Stimulated activated naive B cell treated with anti-CD40 and anti-IgM and Interleukin-4, amounts not matched to agents 10 μg/mL and 1 μg/mL and 100 μg/mL, for 72 hours (primary cell): ENCODE data around the gene DMRTB1.

Experiments used
- ATAC-seq, 2 donors: fragments of 150-1000 bp; cut with Tn5 transposase; replicated peaks; 2 replicates each; pipeline ENCODE4 v1.10.0; 2021; ENCODE audit warnings: moderate library complexity in 1 of 2
- DNase-seq: peaks from one replicate; pipeline ENCODE4 v3.0.0; 2021
- H3K27ac Mint-ChIP-seq: one replicate; pipeline ENCODE4 v1.8.0; 2022; ENCODE audit warnings: mild to moderate bottlenecking, mixed read lengths
- H3K27me3 Mint-ChIP-seq, 2 donors: one replicate each; pipeline ENCODE4 v1.8.0; 2022; ENCODE audit warnings: mixed read lengths in 2 of 2
- H3K36me3 Mint-ChIP-seq, 2 donors: one replicate each; pipeline ENCODE4 v1.8.0; 2022; ENCODE audit warnings: mixed read lengths in 2 of 2, mild to moderate bottlenecking in 1 of 2
- H3K4me1 Mint-ChIP-seq, 2 donors: one replicate each; pipeline ENCODE4 v1.8.0; 2022; ENCODE audit warnings: mixed read lengths in 2 of 2, mild to moderate bottlenecking in 1 of 2
- H3K4me3 Mint-ChIP-seq, 2 donors: one replicate each; pipeline ENCODE4 v1.8.0; 2022; ENCODE audit warnings: mild to moderate bottlenecking in 2 of 2, mixed read lengths in 2 of 2, moderate library complexity in 1 of 2
- H3K9me3 Mint-ChIP-seq, 2 donors: one replicate each; pipeline ENCODE4 v1.8.0; 2022; ENCODE audit warnings: mixed read lengths in 2 of 2, mild to moderate bottlenecking in 1 of 2

DMRTB1 gene

GRCh38 chr1:53481456-53481855 lies 22.3 kb downstream of the DMRTB1 start:
- H3K27me3 Mint-ChIP-seq = peaks cover 29 to 50% of the 10 kb centered on the region in 2 donors
- no peak for ATAC-seq
- no peak overlapping the region for H3K4me3 Mint-ChIP-seq

GRCh38 chr1:53482441-53483153 lies 23.4 kb downstream of the DMRTB1 start:
- peaks cover 32 to 43% of the 10 kb centered on the region in 2 donors for H3K27me3 Mint-ChIP-seq
- ATAC-seq = no peak

More at GRCh38 chr1:53481456-53481855, 22.3 kb downstream of the DMRTB1 start:
- peaks cover 0 to 7% of the 10 kb centered on the region in 2 donors for H3K4me1 Mint-ChIP-seq
- no peaks in the 10 kb centered on the region for H3K36me3 Mint-ChIP-seq
- no peak overlapping the region for H3K27ac Mint-ChIP-seq
- no peak for DNase-seq
- H3K9me3 Mint-ChIP-seq = no peaks in the 10 kb centered on the region

GRCh38 chr1:53483170-53483569 lies 24.0 kb downstream of the DMRTB1 start:
- H3K27me3 Mint-ChIP-seq = peaks cover 36 to 42% of the 10 kb centered on the region in 2 donors
- no peak overlapping the region for H3K4me3 Mint-ChIP-seq
- H3K4me1 Mint-ChIP-seq = peaks cover 0 to 7% of the 10 kb centered on the region in 2 donors
- no peaks in the 10 kb centered on the region for H3K36me3 Mint-ChIP-seq
- H3K27ac Mint-ChIP-seq = no peak overlapping the region
- no peak for DNase-seq
- no peak for ATAC-seq
- no peaks in the 10 kb centered on the region for H3K9me3 Mint-ChIP-seq

More at GRCh38 chr1:53482441-53483153, 23.4 kb downstream of the DMRTB1 start:
- Mint-ChIP-seq H3K27ac (no peak overlapping the region), H3K4me1 (peaks cover 0 to 7% of the 10 kb centered on the region in 2 donors), H3K9me3 (no peaks in the 10 kb centered on the region), H3K36me3 (no peaks in the 10 kb centered on the region), H3K4me3 (no peak overlapping the region)
- DNase-seq = no peak

- no peak overlapping the region for H3K27ac Mint-ChIP-seq
- peaks cover 0 to 7% of the 10 kb centered on the region in 2 donors for H3K4me1 Mint-ChIP-seq
- no peaks in the 10 kb centered on the region for H3K36me3 Mint-ChIP-seq
- DNase-seq (no peak), ATAC-seq (no peak)
- H3K27me3 Mint-ChIP-seq = peaks cover 38 to 46% of the 10 kb centered on the region in 2 donors
- no peak overlapping the region for H3K4me3 Mint-ChIP-seq
- H3K9me3 Mint-ChIP-seq = no peaks in the 10 kb centered on the region
Measured at GRCh38 chr1:53483656-53484055, 24.5 kb downstream of the DMRTB1 start.

- ATAC-seq (no peak), DNase-seq (no peak)
- Mint-ChIP-seq H3K27me3 (peaks cover 36 to 46% of the 10 kb centered on the region in 2 donors), H3K36me3 (no peaks in the 10 kb centered on the region), H3K4me1 (peaks cover 0 to 7% of the 10 kb centered on the region in 2 donors), H3K9me3 (no peaks in the 10 kb centered on the region), H3K4me3 (no peak overlapping the region), H3K27ac (no peak overlapping the region)
Measured at GRCh38 chr1:53484705-53485477, 25.7 kb downstream of the DMRTB1 start.

- Mint-ChIP-seq H3K36me3 (no peaks in the 10 kb centered on the region), H3K27ac (no peak overlapping the region), H3K27me3 (peaks cover 35 to 51% of the 10 kb centered on the region in 2 donors), H3K4me1 (peaks cover 0 to 7% of the 10 kb centered on the region in 2 donors), H3K4me3 (no peak overlapping the region), H3K9me3 (no peaks in the 10 kb centered on the region)
- DNase-seq (peak; percentile 33), ATAC-seq (peak; percentile 85 to 90)
Measured at GRCh38 chr1:53485478-53486394, 26.5 kb downstream of the DMRTB1 start.

- Mint-ChIP-seq H3K36me3 (no peaks in the 10 kb centered on the region), H3K27ac (no peak overlapping the region), H3K27me3 (peaks cover 35 to 51% of the 10 kb centered on the region in 2 donors), H3K4me1 (peaks cover 0 to 7% of the 10 kb centered on the region in 2 donors), H3K4me3 (no peak overlapping the region), H3K9me3 (no peaks in the 10 kb centered on the region)
- ATAC-seq = no peak
- no peak for DNase-seq
Measured at GRCh38 chr1:53486395-53487026, 27.3 kb downstream of the DMRTB1 start.

GRCh38 chr1:53490351-53490750 lies 31.2 kb downstream of the DMRTB1 start:
- ATAC-seq (no peak), DNase-seq (no peak)
- H3K9me3 Mint-ChIP-seq = no peaks in the 10 kb centered on the region
- no peaks in the 10 kb centered on the region for H3K36me3 Mint-ChIP-seq
- H3K27ac Mint-ChIP-seq = no peak overlapping the region
- peaks cover 18 to 27% of the 10 kb centered on the region in 2 donors for H3K27me3 Mint-ChIP-seq
- peaks cover 0 to 3% of the 10 kb centered on the region in 2 donors for H3K4me1 Mint-ChIP-seq
- no peak overlapping the region for H3K4me3 Mint-ChIP-seq

GRCh38 chr1:53495633-53496345 lies 36.6 kb downstream of the DMRTB1 start:
- H3K9me3 Mint-ChIP-seq = no peaks in the 10 kb centered on the region
- no peak for ATAC-seq
- no peaks in the 10 kb centered on the region for H3K36me3 Mint-ChIP-seq
- peaks cover 0 to 8% of the 10 kb centered on the region in 2 donors for H3K27me3 Mint-ChIP-seq
- DNase-seq = no peak
- H3K4me3 Mint-ChIP-seq = no peak overlapping the region
- no peaks in the 10 kb centered on the region for H3K4me1 Mint-ChIP-seq
- no peak overlapping the region for H3K27ac Mint-ChIP-seq

GRCh38 chr1:53498555-53499131 lies 39.4 kb downstream of the DMRTB1 start:
- Mint-ChIP-seq H3K4me1 (no peaks in the 10 kb centered on the region), H3K27me3 (peaks cover 4 to 5% of the 10 kb centered on the region in 2 donors), H3K27ac (no peak overlapping the region), H3K9me3 (no peaks in the 10 kb centered on the region), H3K36me3 (no peaks in the 10 kb centered on the region), H3K4me3 (no peak overlapping the region)
- ATAC-seq = no peak
- no peak for DNase-seq

- H3K4me3 Mint-ChIP-seq = no peak overlapping the region
- no peak for ATAC-seq
- no peak overlapping the region for H3K27ac Mint-ChIP-seq
- no peaks in the 10 kb centered on the region for H3K36me3 Mint-ChIP-seq
- no peaks in the 10 kb centered on the region for H3K9me3 Mint-ChIP-seq
- DNase-seq = no peak
- peaks cover 4 to 5% of the 10 kb centered on the region in 2 donors for H3K27me3 Mint-ChIP-seq
- no peaks in the 10 kb centered on the region for H3K4me1 Mint-ChIP-seq
Measured at GRCh38 chr1:53499257-53500203, 40.3 kb downstream of the DMRTB1 start.
